K562 (cell line): Measurements from ENCODE around the gene PRKAR1B. TPM values are rescaled to one million over a fixed set of nuclear protein-coding genes. Genes with fewer than 3 reads are reported as not detected.
A peak's percentile ranks its signal among the peaks of the same experiment; 100 is the strongest.

Experiments
- ATAC-seq: fragments of 200-7000 bp; cut with Tn5 transposase; 3 replicates; pipeline ENCODE4 v1.9.1; 2020; ENCODE audit warnings: moderate library complexity
- BruUV-seq: library from RNA; stranded (reverse); fragments of 400-500 nt; replicated peaks from 2 replicates; lab custom pipeline; 2021; lab: Mats Ljungman, UMichigan
- CTCF ChIA-PET: fragments of 300-600 bp; formaldehyde crosslinking; extraction: SDS; loops from one replicate; lab custom pipeline; 2021; ENCODE audit warnings: low intra/inter-chr PET ratio; lab: Yijun Ruan, JAX
- POLR2A ChIA-PET: fragments of 300-600, 350-650 bp; sonication (Branson Sonifier 250); formaldehyde crosslinking; extraction: SDS; loops from one replicate; lab custom pipeline; 2021; ENCODE audit warnings: antibody characterized with exemption, inconsistent platforms; lab: Yijun Ruan, JAX
- DNase-seq, 4 experiments: peaks; one replicate each; pipeline versions ENCODE4 v3.0.0 to v3.0.0-alpha.2; 2011 to 2018; ENCODE audit warnings: low spot score in 3 of 4, mixed read lengths in 3 of 4; ENCODE audit errors: extremely low read depth in 1 of 4
- FAIRE-seq: peaks from 2 replicates; lab custom pipeline; 2011; peaks lifted over from hg19 to GRCh38; lab: Jason Lieb, UNC
- H2AFZ ChIP-seq: 2 replicates; pipeline ENCODE4 v1.6.0; 2011; ENCODE audit warnings: low read depth, low read length, control low read depth, inconsistent platforms
- H3K27ac ChIP-seq: fragments of 200-600 bp; 3 replicates; pipeline ENCODE4 v1.8.0; 2011; ENCODE audit warnings: low read depth, mild to moderate bottlenecking, control low read depth, inconsistent platforms, low read length, moderate library complexity, mixed read lengths; ENCODE audit errors: extremely low read depth
- H3K27me3 ChIP-seq, 2 experiments: fragments of 300-600 bp in 1 of 2; 2 replicates in 1 of 2; 3 replicates in 1 of 2; pipeline versions ENCODE4 v1.6.0 to v1.8.0; 2011; ENCODE audit warnings: inconsistent platforms in 2 of 2, low read length in 2 of 2, mild to moderate bottlenecking in 1 of 2, mixed read lengths in 1 of 2, moderate library complexity in 1 of 2; ENCODE audit not compliant: control insufficient read depth in 2 of 2, insufficient read depth in 2 of 2
- H3K36me3 ChIP-seq: fragments of 300-600 bp; 3 replicates; pipeline ENCODE4 v1.8.0; 2011; ENCODE audit warnings: mild to moderate bottlenecking, low read length, inconsistent platforms; ENCODE audit not compliant: control insufficient read depth, insufficient read depth
- H3K4me1 ChIP-seq, 2 experiments: fragments of 200-600 bp in 1 of 2; replicated peaks in 1 of 2; 2 replicates in 1 of 2; 3 replicates in 1 of 2; pipeline versions ENCODE4 v1.5.1 to v1.8.0; 2011; ENCODE audit warnings: inconsistent platforms in 2 of 2, low read length in 2 of 2, mild to moderate bottlenecking in 1 of 2, mixed read lengths in 1 of 2, moderate library complexity in 1 of 2; ENCODE audit not compliant: control insufficient read depth in 2 of 2, insufficient read depth in 2 of 2
- H3K4me2 ChIP-seq: 2 replicates; pipeline ENCODE4 v1.6.1; 2011; ENCODE audit warnings: low read length, control low read depth, inconsistent platforms, mixed read lengths; ENCODE audit not compliant: insufficient read depth
- H3K4me3 ChIP-seq: fragments of 200-600 bp; sonication (generic), shearing (Covaris generic); 2 replicates; pipeline ENCODE4 v1.5.1; 2016; ENCODE audit warnings: control low read depth, inconsistent platforms
- H3K79me2 ChIP-seq: fragments of 200-600 bp; 3 replicates; pipeline ENCODE4 v1.8.0; 2011; ENCODE audit warnings: low read length, inconsistent platforms; ENCODE audit not compliant: control insufficient read depth, insufficient read depth
- H3K9ac ChIP-seq, 2 experiments: 2 replicates each; pipeline versions ENCODE4 v1.6.0 to v1.6.1; 2011; ENCODE audit warnings: low read depth in 2 of 2, low read length in 2 of 2, control low read depth in 1 of 2, inconsistent platforms in 1 of 2, mild to moderate bottlenecking in 1 of 2, mixed read lengths in 1 of 2; ENCODE audit not compliant: insufficient read depth in 1 of 2
- H3K9me1 ChIP-seq: one replicate; pipeline ENCODE4 v1.6.0; 2011; ENCODE audit warnings: inconsistent platforms, mild to moderate bottlenecking, low read length, moderate library complexity; ENCODE audit not compliant: control insufficient read depth, insufficient read depth
- H3K9me3 ChIP-seq: replicated peaks from 2 replicates; pipeline ENCODE4 v1.5.1; 2011; ENCODE audit warnings: low read depth, low read length, inconsistent platforms; ENCODE audit not compliant: control insufficient read depth, insufficient read depth
- H4K20me1 ChIP-seq: replicated peaks from 2 replicates; pipeline ENCODE4 v1.6.1; 2011; ENCODE audit warnings: low read length, inconsistent platforms, mixed read lengths; ENCODE audit not compliant: control insufficient read depth, insufficient read depth
- ATF1 ChIP-seq, 2 experiments: fragments of 450-650 bp in 1 of 2; IDR thresholded peaks; 2 replicates each; pipeline ENCODE4 v1.6.1; 2016; ENCODE audit warnings: missing compliant biosample characterization in 1 of 2, missing genetic modification characterization in 1 of 2
- SOX6 ChIP-seq: fragments of 450-650 bp; IDR thresholded peaks from 2 replicates; pipeline ENCODE4 v1.6.1; 2014; ENCODE audit warnings: mild to moderate bottlenecking
- ZNF121 ChIP-seq: sonication (generic); formaldehyde crosslinking; conservative IDR thresholded peaks from 2 replicates; pipeline ENCODE4 v1.8.0; 2022; ENCODE audit warnings: missing genetic modification reagents
- ZNF184 ChIP-seq: sonication (generic); formaldehyde crosslinking; IDR thresholded peaks from 2 replicates; pipeline ENCODE4 v1.5.0; 2020; ENCODE audit warnings: missing genetic modification reagents
- WGBS: fragments of 100-300 bp; shearing (Covaris generic); methylation state at CpG from one replicate; pipeline ENCODE4 v1.1.6; 2016; ENCODE audit warnings: low coverage, mixed read lengths; ENCODE audit not compliant: insufficient coverage; ENCODE audit errors: missing lambda C conversion rate; 5-methylcytosine and 5-hydroxymethylcytosine counted together
- in situ Hi-C: fragments of 300-500 bp; cut with MboI; formaldehyde crosslinking; loops from 4 replicates; pipeline ENCODE4 v1.15.0; 2018; ENCODE audit warnings: inconsistent platforms, mixed read lengths
- intact Hi-C: fragments of 100-400 bp; cut with micrococcal nuclease; formaldehyde crosslinking; loops from 2 replicates; pipeline ENCODE4 v1.14.2; 2022
- polyA plus RNA-seq, 8 experiments: library from polyadenylated mRNA; depleted of rRNA in 4 of 8; stranded (reverse) in 5 of 8; unstranded in 3 of 8; fragments of >200 nt; fragmentation: Nextera tagmentation in 2 of 8; fragmentation: Illumina TruSeq in 1 of 8; extraction: Ambion mirVana in 2 of 8; extraction: Trizol in 1 of 8; gene quantifications; 2 replicates each; pipeline versions ENCODE4 v1.2.1 to v1.2.3, GENCODE V29; 2011 to 2014; ENCODE audit warnings: inconsistent platforms in 1 of 8, missing spikeins in 1 of 8
- total RNA-seq, 7 experiments: library from RNA; depleted of rRNA in 6 of 7; stranded (reverse); fragments of >200 nt in 6 of 7; fragmentation: Illumina TruSeq in 2 of 7; extraction: Trizol in 2 of 7; gene quantifications; 2 replicates each; pipeline versions ENCODE4 v1.2.1 to v1.2.3, GENCODE V29; 2011 to 2021; ENCODE audit warnings: low replicate concordance in 1 of 7

PRKAR1B gene
- total and polyA plus RNA-seq, 9 of the 15 experiments (the other 6 are each of a cell fraction or from before 2014, with no cell fraction given), result 0.99 to 30.5 (median 12.7) TPM

- in situ Hi-C loops (no loop called here), intact Hi-C loops (no loop called here)
- Histone ChIP-seq H3K4me3 (no peak overlapping the region), H3K9me3 (no peaks in the 10 kb centered on the region), H3K36me3 (no peaks in the 10 kb centered on the region), H4K20me1 (0 out of 2 replicates have a peak, but pooled peaks cover 4% of the 10 kb centered on the region), H2AFZ (no peak overlapping the region), H3K79me2 (no peaks in the 10 kb centered on the region), H3K9me1 (no peaks in the 10 kb centered on the region), H3K9ac (no peak overlapping the region; a peak in 1 of 4 replicates), H3K4me2 (no peak overlapping the region), H3K27me3 (peaks cover 0 to 16% of the 10 kb centered on the region in 2 experiments; a peak in 2 of 5 replicates), H3K27ac (no peak overlapping the region), H3K4me1 (peaks cover 0 to 40% of the 10 kb centered on the region in 2 experiments; a peak in 3 of 5 replicates)
- ChIA-PET CTCF (no interaction called here), POLR2A (no interaction called here)
- ATAC-seq (no peak), DNase-seq (no peak), FAIRE-seq (no peak)
- no TSS peak for BruUV-seq
- TF ChIP-seq SOX6, result no peak
- 61% methylated on average over 9 of the region's 12 CpGs for WGBS
Measured at GRCh38 chr7:536231-536630, 190.8 kb downstream of the PRKAR1B start.

- no peaks in the 10 kb centered on the region for H3K9me1 ChIP-seq
- WGBS, result 32% methylated on average over 9 of the region's 10 CpGs
- H3K9me3 ChIP-seq, result no peaks in the 10 kb centered on the region
- no peaks in the 10 kb centered on the region for H3K36me3 ChIP-seq
- H3K4me2 ChIP-seq, result no peak overlapping the region
- peaks cover 0 to 16% of the 10 kb centered on the region in 2 experiments; a peak in 2 of 5 replicates for H3K27me3 ChIP-seq
- ATAC-seq (no peak), FAIRE-seq (no peak), DNase-seq (no peak)
- intact Hi-C loops, result no loop called here
- no peak overlapping the region for H3K4me3 ChIP-seq
- no peak overlapping the region for H3K27ac ChIP-seq
- ChIA-PET POLR2A (interaction anchor here (0.5 to 1.3 kb wide), 2 partner anchors 9 to 184 kb away, joined by 3 read pairs; no protein-coding TSS in a partner anchor), CTCF (no interaction called here)
- H3K79me2 ChIP-seq, result no peaks in the 10 kb centered on the region
- peaks cover 0 to 45% of the 10 kb centered on the region in 2 experiments; a peak in 3 of 5 replicates for H3K4me1 ChIP-seq
- H3K9ac ChIP-seq, result no peak overlapping the region
- H4K20me1 ChIP-seq, result 0 out of 2 replicates have a peak, but pooled peaks cover 4% of the 10 kb centered on the region
- in situ Hi-C loops, result no loop called here
- TF ChIP-seq ZNF184 (CRISPR knock-in tag), result no peak
- peak; percentile 88 for TF ChIP-seq ZNF121 (CRISPR knock-in tag)
- no peak for TF ChIP-seq ATF1 (CRISPR knock-in tag; IDR thresholded peaks at IDR 0.05)
- TF ChIP-seq ATF1 (tag; IDR thresholded peaks at IDR 0.05), result no peak
- H2AFZ ChIP-seq, result no peak overlapping the region
- BruUV-seq, result no TSS peak
Measured at GRCh38 chr7:534959-535358, 192.1 kb downstream of the PRKAR1B start.
